HFFc6 (cell line): ENCODE data around the gene NDUFV1. TPM values are rescaled to one million over a fixed set of nuclear protein-coding genes. Genes with fewer than 3 reads are reported as not detected.
"Not testable (repeated sequence)": the region's sequence is repeated elsewhere in the genome, so short reads cannot be mapped to it uniquely, and the experiment has no call there.

Experiments
- DNase-seq: peaks from one replicate; pipeline ENCODE4 v3.0.0-alpha.2; 2018
- H3K27ac Mint-ChIP-seq: 2 replicates; pipeline ENCODE4 v1.8.0; 2020; ENCODE audit warnings: mild to moderate bottlenecking, mixed read lengths
- H3K27me3 Mint-ChIP-seq: 2 replicates; pipeline ENCODE4 v1.8.0; 2021; ENCODE audit warnings: mild to moderate bottlenecking, moderate library complexity, mixed read lengths; ENCODE audit not compliant: insufficient read depth
- H3K36me3 Mint-ChIP-seq: 2 replicates; pipeline ENCODE4 v1.8.0; 2021; ENCODE audit warnings: low read depth, mixed read lengths
- H3K4me1 Mint-ChIP-seq: 2 replicates; pipeline ENCODE4 v1.8.0; 2020; ENCODE audit warnings: low read depth, mixed read lengths
- H3K4me3 Mint-ChIP-seq: 2 replicates; pipeline ENCODE4 v1.8.0; 2020; ENCODE audit warnings: mild to moderate bottlenecking, moderate library complexity, mixed read lengths
- H3K9me3 Mint-ChIP-seq: 2 replicates; pipeline ENCODE4 v1.8.0; 2020; ENCODE audit warnings: mild to moderate bottlenecking, mixed read lengths
- CTCF ChIP-seq: fragments of 200-600 bp; sonication (generic); IDR thresholded peaks from 2 replicates; pipeline ENCODE4 v1.5.0; 2021; ENCODE audit warnings: antibody characterized with exemption, mild to moderate bottlenecking
- total RNA-seq, 6 experiments: library from RNA; stranded (reverse); fragmentation: NEBNext Ultra II Directional; extraction: Animal tissue kit (Norgen Biotek cat#: 25700); gene quantifications; 2 replicates in 1 of 6; 3 replicates in 5 of 6; pipeline ENCODE4 v1.2.3, GENCODE V29; 2021

NDUFV1 gene
- total RNA-seq, 6 experiments from 2014 or later: 130 to 150 (median 135) TPM

GRCh38 chr11:67652965-67653845 is 46.5 kb downstream of the NDUFV1 start:
- Mint-ChIP-seq H3K4me1 (no peaks in the 10 kb centered on the region; the same call in 1 of the 2 replicates), H3K4me3 (no peak overlapping the region), H3K36me3 (no peaks in the 10 kb centered on the region), H3K9me3 (peaks cover 13% of the 10 kb centered on the region), H3K27ac (no peak overlapping the region), H3K27me3 (peaks cover 6% of the 10 kb centered on the region; the same call in 1 of the 2 replicates)
- DNase-seq: no peak
- TF ChIP-seq CTCF: no peak

DNA sequence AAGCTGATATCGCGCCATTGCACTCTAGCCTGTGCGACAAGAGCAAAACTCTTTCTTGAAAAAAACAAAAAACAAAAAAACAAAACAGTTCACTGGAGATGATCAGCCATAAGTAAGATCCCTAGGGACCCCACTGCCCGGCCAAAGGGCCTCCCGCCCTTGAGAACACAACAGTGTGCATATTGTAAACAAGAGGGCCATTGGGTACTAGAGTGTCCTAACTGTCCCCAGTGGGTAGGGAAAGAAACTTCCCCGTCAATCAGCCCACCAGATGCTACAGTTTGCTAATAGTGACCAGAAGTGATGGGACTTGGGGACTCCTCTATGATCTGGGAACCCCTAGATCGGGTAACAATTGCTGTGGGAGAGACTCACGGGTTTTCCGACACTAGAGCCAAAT is 47.5 kb downstream of the NDUFV1 start:
- H3K36me3 Mint-ChIP-seq: no peaks in the 10 kb centered on the region
- TF ChIP-seq CTCF: no peak
- peaks cover 6% of the 10 kb centered on the region for H3K27me3 Mint-ChIP-seq
- H3K4me1 Mint-ChIP-seq: no peaks in the 10 kb centered on the region; the same call in 1 of the 2 replicates
- no peak overlapping the region for H3K4me3 Mint-ChIP-seq
- H3K27ac Mint-ChIP-seq: no peak overlapping the region
- no peak for DNase-seq
- peaks cover 13% of the 10 kb centered on the region for H3K9me3 Mint-ChIP-seq

GRCh38 chr11:67656278-67656922 is 49.7 kb downstream of the NDUFV1 start:
- DNase-seq: no peak
- no peaks in the 10 kb centered on the region for H3K36me3 Mint-ChIP-seq
- no peak overlapping the region for H3K27ac Mint-ChIP-seq

DNA sequence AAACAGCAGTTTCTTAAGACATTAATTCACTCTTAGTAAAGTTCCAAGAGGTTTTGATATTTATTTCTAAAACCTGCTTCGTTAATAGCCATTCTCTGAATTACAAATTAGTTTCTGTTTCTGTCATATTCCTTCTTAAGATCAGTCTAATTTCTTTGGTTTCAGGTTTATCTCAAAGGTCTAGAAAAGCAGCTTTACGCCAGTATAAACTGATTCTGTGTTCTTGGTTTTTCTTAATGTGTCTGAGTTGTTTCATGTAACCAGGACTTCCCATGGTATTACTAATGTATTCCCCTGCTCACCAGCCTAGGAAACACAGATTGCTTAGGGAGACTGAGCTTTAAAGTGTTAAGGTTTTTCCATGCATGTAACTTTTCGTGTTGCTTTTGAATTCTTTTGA is 50.6 kb downstream of the NDUFV1 start:
- Mint-ChIP-seq H3K27ac (no peak overlapping the region), H3K36me3 (no peaks in the 10 kb centered on the region), H3K4me3 (no peak overlapping the region), H3K4me1 (no peaks in the 10 kb centered on the region; the same call in 1 of the 2 replicates), H3K27me3 (peaks cover 14% of the 10 kb centered on the region), H3K9me3 (peaks cover 13% of the 10 kb centered on the region)
- TF ChIP-seq CTCF: no peak
- DNase-seq: no peak

More at GRCh38 chr11:67656278-67656922, 49.7 kb downstream of the NDUFV1 start:
- Mint-ChIP-seq H3K9me3 (peaks cover 13% of the 10 kb centered on the region), H3K4me3 (no peak overlapping the region), H3K27me3 (peaks cover 6% of the 10 kb centered on the region), H3K4me1 (no peaks in the 10 kb centered on the region; the same call in 1 of the 2 replicates)
- no peak for TF ChIP-seq CTCF

DNA sequence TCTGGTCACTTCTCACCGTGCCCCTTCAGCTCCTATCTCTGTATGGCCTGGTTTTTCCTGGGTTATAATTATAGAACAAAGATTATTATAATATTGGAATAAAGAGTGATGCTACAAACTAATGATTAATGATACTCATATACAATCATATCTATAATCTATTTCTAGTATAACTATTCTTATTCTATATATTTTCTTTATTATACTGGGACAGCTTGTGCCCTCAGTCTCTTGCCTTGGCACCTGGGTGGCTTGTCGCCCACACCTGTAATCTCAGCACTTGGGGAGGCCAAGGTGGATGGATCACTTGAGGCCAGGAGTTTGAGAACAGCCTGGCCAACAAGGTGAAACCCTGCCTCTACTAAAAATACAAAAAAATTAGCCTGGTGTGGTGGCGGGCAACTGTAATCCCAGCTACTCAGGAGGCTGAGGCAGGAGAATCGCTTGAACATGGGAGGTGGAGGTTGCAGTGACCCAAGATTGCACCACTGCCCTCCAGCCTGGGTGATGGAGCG is 53.0 kb downstream of the NDUFV1 start:
- not testable (repeated sequence) for DNase-seq, H3K4me1 Mint-ChIP-seq, H3K36me3 Mint-ChIP-seq, H3K4me3 Mint-ChIP-seq, H3K27ac Mint-ChIP-seq
- peaks cover 13% of the 10 kb centered on the region for H3K9me3 Mint-ChIP-seq
- TF ChIP-seq CTCF: peak; percentile 64
- H3K27me3 Mint-ChIP-seq: peaks cover 22% of the 10 kb centered on the region

- not testable (repeated sequence) for H3K27ac Mint-ChIP-seq, H3K36me3 Mint-ChIP-seq, H3K4me3 Mint-ChIP-seq, H3K4me1 Mint-ChIP-seq, DNase-seq
- Mint-ChIP-seq H3K9me3 (peaks cover 10% of the 10 kb centered on the region), H3K27me3 (peaks cover 22% of the 10 kb centered on the region)
Observed at GRCh38 chr11:67660752-67661151, 54.0 kb downstream of the NDUFV1 start.
